GM19463 (cell line): Measurements from ENCODE around the gene ATXN10.

Source experiments
- ATAC-seq: cut with Tn5 transposase; IDR thresholded peaks from one replicate; pipeline ENCODE4 v1.9.1; 2021; ENCODE audit warnings: mild to moderate bottlenecking, moderate library complexity; ENCODE audit not compliant: unreplicated experiment

Gene ATXN10

GRCh38 chr22:45756558-45756957 is 84.9 kb downstream of the ATXN10 start:
- ATAC-seq, result no peak

DNA sequence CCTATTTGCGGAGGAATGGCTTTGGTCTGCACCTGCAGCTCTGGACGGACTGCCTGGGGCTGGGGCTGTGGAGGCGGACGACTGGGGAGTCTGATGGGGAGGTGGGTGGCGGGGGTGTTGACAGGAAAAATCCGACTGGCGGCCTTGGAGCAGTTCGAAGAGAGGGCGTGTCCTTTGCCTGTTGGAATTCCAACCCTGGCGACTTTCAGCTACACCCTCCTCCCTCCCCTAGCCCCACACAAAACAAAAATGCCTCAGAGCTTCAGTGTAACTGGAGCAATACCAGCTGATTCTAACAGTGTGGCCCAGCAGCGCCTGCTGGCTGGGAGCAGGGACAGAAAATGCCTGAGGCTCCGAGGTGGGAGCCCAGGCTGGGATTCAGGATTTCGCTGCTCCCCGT is 85.4 kb downstream of the ATXN10 start:
- ATAC-seq, result no peak

- no peak for ATAC-seq
Measured at GRCh38 chr22:45757936-45758335, 86.3 kb downstream of the ATXN10 start.

GRCh38 chr22:45758603-45759002 is 87.0 kb downstream of the ATXN10 start:
- no peak for ATAC-seq

DNA sequence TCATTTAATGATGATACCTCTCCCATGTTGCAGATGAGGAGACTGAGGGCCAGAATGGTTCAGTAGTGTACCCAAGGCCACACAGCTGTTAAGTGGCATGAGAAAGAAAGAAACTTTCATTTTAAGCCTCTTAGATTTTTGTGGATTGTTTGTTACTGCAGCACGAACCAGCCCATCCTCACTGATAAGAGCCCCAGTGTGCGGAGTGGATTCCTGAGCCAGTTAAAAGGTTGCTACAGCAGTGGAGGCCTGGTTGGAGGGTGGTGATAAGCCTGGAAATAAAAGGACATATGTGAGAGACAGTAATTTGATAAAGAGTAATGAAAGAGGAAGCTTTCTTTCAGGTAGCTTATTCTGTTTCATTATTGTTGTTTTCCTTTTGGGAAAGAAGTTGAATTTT is 89.0 kb downstream of the ATXN10 start:
- no peak for ATAC-seq

DNA sequence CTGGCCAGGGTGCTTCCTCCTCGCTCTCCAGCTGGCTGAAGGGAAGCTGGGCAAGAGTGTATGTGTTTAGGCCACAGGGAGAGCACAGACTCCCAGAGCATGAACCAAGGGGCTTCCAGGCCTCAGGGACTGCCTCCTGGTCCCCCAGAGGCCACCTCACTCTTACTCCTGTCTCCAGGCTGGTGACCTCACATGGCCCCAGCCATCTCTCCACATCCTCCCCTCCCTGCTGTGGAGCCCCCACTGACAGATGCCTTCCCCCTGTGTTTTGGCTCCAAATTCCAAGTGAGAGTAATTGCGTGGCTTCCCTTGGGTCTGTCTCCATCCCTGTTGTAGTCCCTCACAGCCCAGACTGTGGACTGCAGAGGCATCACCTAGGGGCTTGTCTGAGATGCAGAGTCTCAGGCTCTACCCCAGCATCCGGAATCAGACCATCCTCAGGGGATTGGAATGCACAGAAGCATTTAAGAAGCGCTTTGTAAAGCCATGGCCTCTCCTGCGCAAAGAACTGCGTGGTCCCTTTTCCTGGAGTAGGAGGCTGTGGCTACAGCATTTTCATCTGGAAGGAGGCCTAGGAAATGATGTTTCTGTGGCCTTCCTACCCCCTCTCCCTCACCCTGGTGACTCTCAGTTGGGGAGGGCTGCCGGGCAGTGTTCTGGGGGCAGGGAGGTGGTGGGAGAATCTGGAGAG is 91.1 kb downstream of the ATXN10 start:
- ATAC-seq, result no peak

GRCh38 chr22:45763236-45763624 is 91.6 kb downstream of the ATXN10 start:
- ATAC-seq, result no peak

GRCh38 chr22:45768490-45768889 is 96.9 kb downstream of the ATXN10 start:
- no peak for ATAC-seq

GRCh38 chr22:45769569-45770210 is 98.1 kb downstream of the ATXN10 start:
- no peak for ATAC-seq

GRCh38 chr22:45770506-45770905 is 98.9 kb downstream of the ATXN10 start:
- no peak for ATAC-seq

GRCh38 chr22:45771057-45771456 is 99.4 kb downstream of the ATXN10 start:
- no peak for ATAC-seq

DNA sequence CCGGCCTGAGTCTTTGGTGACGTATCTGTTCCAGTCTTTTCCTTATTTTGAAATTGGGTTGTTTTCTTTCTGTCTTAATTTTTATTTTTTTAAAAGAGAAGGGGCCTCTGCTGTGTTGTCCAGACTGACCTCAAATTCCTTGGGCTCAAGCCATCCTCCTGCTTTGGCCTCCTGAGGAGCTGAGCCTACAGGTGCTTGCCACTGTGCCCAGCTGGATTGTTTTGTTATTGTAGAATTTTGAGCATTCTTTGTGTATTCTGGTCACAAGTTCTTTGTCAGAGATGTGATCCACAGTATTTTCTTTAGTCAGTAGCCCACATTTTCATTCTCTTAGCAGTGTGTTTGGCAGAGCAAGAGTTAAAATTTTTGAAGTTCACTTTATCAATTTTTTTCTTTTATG is 100.1 kb downstream of the ATXN10 start:
- no peak for ATAC-seq

DNA sequence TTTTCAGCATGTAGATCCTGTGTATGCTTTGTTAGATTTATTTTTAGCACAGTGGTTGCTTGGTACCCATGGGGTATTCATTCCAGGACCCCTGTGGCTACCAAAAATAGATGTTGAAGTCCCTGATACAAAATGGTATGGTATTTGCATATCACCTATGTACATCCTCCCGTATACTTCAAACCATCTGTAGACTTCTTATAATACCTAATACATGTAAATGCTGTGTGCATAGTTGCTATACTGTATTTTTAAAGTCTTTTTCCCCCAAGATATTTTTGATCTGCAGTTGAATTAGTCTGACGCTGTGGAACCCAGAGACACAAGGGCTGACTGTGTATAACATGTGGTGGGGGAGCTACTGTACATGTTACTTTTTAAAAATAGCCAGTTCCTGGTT is 101.1 kb downstream of the ATXN10 start:
- ATAC-seq, result no peak

- ATAC-seq, result no peak
Measured at GRCh38 chr22:45774001-45774670, 102.5 kb downstream of the ATXN10 start.

DNA sequence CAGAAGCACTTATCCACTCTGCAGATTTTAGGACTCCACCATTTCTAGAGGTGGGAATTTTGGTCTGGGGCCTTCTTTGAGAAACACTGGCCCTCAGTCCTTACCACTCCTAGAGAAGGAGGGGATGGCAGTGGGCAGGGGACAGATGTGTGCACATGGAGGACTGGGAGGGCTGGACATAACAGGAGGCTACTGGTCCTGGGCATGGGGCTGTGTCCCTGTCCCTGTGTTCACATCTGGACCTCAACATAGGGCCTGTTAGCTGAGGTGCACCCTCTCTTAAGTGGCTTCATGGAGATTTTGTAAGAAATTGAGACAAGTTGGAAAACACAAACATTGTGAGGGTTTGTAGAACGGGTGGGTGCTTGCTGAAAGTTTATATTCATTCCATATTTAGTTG is 103.4 kb downstream of the ATXN10 start:
- ATAC-seq, result no peak

DNA sequence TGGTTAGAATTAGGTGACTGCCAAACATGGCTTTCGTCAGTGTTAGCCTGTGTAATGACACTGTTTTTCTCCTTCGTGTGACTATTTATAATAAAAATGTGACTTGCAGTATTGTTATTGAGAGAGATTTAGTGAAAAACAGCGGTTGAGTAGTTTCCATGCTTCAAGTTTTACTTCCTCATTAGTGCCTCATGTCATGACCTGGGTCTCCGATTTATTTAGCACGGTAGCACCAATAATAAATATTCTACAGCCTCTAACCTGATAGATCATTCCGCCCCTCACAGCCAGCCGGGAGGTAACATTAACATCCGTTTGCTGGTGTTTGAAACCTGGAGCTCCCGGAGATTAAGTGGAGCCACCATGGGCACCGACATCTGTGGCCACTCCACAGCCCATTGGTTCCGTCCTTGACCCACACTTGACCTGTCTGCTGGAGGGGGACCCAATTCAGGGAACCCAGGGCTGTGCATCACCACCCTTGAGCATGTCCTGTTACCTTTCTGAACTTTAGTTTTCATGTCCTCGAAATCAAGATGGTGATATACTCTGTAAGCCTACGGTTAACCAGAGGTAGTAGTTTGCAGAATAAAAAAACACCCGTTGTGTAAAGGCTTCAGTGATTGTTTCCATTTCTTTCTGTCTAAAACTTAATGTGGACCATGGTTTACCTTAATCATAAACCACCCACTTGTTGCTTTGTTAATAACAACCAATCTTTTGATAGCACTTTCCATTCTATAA is 104.1 kb downstream of the ATXN10 start:
- ATAC-seq, result no peak

DNA sequence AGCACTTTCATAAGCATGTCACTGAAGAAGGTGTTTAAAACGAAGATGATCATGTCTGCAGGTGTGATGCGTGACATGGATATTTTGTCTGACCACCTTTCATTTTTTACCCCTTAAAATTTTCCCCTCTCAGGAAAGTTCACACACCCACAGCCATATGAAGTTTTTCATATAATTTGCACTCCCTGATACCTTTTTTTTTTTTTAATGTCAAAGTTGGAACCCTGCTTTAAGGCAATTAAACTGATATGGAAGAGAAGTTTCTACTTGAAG is 104.6 kb downstream of the ATXN10 start:
- no peak for ATAC-seq

DNA sequence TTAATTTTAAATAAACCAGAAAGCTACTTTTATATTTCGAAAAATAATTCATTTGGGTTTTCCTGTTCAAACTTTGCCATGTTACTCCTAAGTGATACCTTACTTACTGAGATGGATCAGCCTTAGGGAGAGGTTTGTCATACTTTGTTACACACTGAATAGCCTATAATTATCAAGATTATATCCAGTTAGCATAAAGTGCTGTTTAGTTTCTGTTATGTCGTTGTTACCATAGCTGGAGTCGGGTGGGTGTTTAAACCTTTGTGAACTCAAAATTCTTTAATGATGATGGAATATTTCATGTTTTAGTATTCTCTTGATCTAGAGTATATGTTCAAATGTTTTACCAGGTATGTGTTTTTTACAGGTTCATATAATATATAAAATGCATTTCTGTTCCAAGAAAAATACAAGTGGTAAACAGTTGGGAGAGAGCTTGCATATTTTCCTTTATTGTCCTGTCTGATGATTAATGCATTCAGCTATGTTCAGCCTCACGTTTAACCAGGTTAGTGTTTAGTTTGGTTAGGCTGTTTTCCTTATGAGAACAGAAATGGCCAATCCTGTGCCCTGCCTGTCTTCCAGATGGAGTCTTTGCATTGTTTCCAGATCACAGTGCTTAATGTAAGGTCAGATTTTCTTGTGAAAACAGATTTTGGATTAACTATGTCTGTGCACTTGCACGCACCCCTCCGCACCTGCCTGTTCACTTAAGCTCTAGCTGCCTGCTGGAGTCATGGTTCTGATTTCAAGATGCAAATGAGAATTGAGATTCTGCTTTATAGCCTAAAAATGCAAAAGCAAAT is 105.6 kb downstream of the ATXN10 start:
- no peak for ATAC-seq

DNA sequence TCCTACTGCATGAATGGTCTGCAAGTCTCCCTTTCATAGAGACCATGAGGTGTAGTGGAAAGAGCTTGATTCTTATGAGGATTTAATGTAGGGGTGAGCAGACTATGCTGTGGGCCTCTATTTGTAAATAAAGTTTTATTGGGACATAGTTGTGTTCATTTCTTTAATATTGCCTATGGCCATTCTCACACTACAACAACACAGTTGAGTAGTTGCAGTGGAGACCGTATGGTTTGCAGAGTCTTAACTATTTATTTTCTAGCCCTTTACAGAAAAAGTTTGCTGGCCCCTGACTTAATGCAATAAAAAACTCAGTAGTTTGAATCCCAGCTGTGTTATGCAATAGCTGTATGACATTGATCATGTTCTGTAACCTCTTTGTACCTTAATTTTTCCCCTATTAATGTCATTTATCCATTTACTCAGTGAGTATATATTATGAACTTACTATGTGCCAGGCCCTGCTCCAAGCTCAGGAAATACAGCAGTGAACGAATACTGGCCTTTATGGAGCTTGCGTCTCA is 106.3 kb downstream of the ATXN10 start:
- ATAC-seq, result no peak

- ATAC-seq, result no peak
Measured at GRCh38 chr22:45781459-45781858, 109.8 kb downstream of the ATXN10 start.

GRCh38 chr22:45781966-45782365 is 110.3 kb downstream of the ATXN10 start:
- ATAC-seq, result no peak
